ENCODE data around the gene AXIN2.
A peak's percentile ranks its signal among the peaks of the same experiment; 100 is the strongest.

The AXIN2 gene

DNA sequence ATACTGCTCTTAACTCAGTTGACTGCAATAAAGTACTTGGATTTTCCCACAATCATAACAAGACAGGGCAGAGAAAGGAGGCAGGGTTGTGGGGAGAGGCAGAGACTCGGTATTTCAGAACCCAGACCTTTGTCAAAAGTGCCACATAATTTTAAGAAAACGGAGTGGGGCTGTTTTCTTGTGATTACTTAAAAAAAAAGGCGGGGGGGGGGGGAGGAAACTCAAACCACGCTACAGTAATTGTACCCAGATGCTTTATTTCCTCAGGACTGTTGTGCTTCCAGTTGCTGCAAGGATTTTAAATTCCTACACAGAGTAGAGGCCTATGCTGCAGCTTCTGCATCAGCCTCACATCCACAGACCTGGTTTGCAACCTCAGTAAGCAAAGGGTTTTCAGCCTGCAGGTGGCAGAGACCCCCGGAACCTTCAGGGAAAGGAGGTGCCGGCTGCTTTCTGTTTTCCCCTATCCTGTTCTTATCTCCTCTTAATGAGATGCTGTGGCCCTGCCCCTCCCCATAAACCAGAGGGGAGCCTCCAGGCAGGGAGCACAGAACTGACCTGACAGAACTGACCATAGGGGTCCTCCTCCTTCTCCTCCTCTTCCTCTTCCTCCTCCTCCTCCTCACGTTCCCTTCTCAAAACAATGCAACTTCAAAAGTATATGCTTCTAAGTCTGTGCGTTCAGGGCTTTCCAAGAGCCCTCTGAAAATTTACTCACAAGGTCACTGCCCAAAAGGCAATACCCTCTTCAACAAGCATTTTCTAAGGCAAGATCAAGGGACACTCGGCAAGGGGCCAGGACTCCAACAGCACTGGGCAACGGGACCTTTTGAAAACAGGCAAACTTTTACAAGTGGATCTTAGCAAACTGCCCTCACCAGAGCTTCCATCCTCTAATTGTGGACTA lies 7.5 kb downstream of the AXIN2 start:
- peak; percentile 72 for DNase-seq (ENCODE audit: low read depth)

- peak; percentile 92 for DNase-seq (ENCODE audit: low read depth)
Observed at GRCh38 chr17:65553009-65553645, 8.3 kb downstream of the AXIN2 start.

GRCh38 chr17:65552214-65552613 lies 9.2 kb downstream of the AXIN2 start:
- DNase-seq (ENCODE audit: low read depth) = no peak

- DNase-seq (ENCODE audit: low read depth) = no peak
Observed at GRCh38 chr17:65551267-65552040, 10.0 kb downstream of the AXIN2 start.

- no peak for DNase-seq (ENCODE audit: low read depth)
Observed at GRCh38 chr17:65550758-65551157, 10.7 kb downstream of the AXIN2 start.

DNA sequence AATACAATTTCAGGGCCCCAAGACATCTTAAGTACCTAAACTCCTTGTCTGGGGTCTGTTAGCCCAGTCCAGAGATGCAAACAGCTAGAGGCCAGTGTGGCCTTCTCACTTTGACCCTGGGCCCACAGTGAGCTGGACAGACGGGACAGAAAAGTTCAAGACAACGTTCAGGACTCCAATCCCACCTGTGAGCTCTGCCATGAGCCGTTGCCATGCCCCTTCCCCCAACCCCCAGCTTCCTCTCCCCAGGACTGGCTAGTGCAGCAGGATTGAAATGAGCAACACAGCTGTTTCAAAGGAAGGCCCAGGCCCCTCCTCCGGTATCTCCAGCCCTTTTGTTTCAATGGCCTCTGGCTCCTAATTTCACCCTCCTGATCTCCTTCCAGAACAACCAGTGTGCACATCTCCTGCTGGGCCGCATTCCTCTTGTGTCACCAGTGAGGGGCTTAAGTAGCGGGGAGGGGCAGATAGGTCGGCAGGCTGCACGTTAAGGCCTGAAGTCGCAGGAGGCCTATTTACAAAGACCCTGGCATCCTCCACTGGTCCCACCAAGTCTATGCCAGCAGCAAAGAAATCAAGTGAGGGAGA lies 11.3 kb downstream of the AXIN2 start:
- DNase-seq (ENCODE audit: low read depth) = no peak

DNA sequence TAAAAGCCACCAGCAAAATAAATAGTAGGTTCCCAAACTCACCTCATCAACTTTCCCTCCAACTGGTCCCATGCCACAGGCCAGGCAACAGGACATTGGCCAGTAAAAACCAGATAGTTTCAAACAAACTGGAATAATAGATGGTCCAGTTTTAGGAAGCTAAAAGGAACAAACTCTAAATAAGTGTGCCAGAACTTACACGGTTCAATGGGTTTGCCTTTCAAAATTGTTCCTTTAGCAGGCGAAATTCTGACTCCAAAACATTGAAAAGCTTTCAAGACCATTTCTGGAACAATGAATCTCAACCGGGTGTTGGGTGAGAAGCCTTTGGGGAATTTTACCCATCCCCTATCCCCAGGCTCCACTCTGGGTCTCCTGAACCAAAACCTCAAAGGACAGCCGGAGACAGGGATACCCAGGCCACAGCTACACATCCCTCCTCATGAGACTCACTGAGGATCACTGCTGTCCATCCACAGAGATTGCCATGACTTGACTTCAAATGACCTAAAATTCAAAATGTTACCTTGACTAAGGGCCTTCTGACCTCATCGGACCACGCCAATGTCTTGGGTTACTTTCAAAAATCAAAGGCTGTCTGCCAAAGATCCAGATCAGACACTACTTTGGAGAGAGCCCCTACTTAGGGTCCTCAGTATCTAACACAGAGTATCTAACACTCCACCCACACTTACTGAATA lies 13.0 kb downstream of the AXIN2 start:
- DNase-seq (ENCODE audit: low read depth) = no peak

- DNase-seq (ENCODE audit: low read depth) = no peak
Observed at GRCh38 chr17:65547253-65547670, 14.2 kb downstream of the AXIN2 start.

DNA sequence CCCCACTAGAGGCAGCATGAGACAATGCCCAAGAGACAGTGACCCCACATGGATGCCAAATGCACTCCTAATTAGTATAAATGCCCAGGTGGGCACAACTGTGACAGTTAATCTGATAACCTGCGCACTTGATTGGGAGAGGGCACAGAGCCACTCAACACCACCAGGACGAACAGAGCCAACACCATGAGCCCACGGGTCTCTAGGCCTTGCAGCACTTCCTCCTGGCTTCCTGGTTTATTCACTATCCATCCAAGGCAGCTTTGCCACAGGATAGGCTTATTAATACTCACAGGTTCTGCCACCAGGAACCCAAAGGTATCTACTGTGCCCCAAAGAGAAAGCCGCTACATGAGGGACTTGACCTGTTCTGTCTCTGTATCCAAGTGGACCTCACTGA lies 14.9 kb downstream of the AXIN2 start:
- no peak for DNase-seq (ENCODE audit: low read depth)

DNA sequence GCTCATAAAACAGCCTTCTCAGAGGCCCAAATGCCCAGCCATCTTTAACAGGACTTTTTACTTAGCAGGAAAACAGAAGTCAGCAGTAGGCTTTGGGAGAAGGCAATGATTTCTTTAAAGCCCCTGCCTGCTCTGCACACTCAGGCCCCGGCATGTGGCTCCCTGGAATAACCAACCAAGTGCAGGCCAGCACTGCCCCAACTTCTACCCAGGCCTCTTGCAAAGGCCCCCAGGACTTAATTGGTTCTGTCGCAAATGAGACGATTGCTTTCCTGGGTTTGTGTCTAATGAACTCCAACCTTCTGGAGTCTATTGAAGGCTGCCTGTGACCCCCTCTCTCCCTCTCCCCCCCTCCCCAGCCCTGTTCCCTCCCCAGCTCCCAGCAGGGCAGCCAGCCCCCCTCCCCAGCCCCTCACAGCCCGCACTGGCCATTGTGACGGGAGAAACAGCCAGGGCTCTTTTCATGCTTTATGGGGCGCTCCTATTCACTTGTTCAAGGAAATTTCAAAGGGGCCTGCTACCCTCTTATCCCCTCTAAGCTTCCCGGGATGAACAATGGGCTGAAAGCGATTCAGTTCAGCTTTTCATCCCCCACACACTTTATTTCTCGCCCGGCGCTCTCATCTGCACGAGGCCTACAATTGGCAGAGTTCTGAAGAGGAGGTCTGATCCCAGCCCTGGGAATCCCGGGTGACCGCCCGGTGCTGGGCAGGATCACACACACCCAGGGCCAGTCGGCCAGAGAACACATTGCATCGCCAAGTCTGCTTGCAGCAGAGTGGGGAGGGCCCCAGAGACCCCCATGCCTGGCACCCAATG lies 15.5 kb downstream of the AXIN2 start:
- DNase-seq (ENCODE audit: low read depth) = no peak

- no peak for DNase-seq (ENCODE audit: low read depth)
Observed at GRCh38 chr17:65544672-65545071, 16.8 kb downstream of the AXIN2 start.

DNA sequence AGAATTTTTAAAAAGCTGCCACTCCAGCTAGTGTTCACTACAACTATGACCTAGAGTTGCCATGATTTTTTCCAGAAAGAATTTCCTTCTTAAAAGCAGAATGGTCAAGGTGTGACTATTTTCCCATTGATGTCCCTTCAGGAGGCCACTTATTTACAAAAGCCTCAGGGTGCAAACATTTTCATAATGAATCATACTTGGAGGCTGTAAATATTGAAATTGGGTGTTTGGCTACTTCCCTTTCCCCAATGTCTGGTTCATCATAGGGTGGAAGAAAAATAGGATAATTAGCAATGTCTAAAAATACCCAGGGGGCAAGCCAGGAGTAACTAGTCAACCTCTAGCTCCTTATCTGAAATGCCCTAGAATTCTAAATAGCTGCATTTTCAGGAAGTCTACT lies 18.8 kb downstream of the AXIN2 start:
- no peak for DNase-seq (ENCODE audit: low read depth)

DNA sequence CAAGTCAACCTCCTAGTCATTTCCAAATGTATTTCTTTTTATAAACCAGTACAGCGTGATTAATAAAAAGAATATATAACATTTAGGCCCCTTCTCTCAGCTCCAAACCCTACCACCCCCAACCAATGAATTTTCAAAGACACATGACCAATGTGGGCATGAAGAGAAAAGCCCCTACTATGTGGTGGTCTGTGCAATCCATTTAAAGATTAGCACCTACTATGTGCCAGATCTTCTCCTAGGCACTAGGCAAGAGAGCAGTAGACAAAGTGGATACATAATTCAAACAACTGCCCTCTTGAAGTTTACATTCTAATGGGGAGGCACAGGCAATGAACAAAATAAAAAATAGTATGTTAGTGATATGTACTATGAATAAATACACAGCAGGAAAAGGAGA lies 19.4 kb downstream of the AXIN2 start:
- no peak for DNase-seq (ENCODE audit: low read depth)

DNA sequence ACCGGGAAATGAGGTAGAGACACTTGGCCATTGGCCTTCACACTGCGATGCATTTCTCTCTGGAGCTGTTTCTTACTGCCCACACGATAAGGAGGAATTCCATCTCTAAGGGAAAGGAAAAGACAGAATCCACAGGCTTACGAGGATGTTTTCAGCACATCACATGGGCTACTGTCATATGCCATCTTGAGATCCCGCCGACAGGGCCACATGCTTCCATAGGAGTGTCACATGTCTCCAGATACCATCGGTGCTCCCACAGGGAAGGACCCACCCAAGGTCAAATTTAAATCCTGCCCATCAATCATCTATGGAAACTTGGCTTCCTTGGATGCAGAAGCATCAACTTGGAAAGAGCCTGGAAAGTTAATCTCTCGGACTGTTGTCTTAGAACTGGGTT lies 20.0 kb downstream of the AXIN2 start:
- DNase-seq (ENCODE audit: low read depth) = no peak

DNA sequence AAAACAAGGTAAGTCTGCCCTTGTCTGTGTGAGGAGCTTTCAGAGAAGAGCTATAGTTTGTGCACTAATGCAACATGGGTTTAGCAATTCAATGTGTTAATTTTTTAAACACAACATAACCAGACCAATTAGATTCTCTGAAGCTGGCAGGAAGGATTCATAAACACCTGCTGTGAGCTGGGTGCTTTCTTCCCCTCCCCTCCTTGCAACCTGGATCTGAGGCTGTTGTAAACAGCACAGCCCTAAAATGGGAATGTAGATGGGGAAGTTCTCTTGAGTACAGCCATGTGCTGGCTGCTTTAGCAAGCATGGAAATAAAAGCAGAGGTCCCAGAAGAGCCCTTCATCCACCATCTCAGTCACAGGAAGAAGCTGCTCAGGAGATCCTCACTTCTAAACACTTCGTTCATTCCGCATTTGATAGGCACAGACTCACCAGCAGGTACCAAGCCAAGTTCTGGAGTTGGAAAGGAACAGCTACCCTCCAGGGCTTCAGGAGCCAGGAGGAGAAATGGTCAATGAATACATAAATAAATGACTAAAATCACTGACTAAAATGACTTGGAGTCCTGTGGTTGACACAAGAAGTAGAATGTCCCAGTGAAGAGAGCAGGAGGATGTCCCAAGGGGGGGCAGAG lies 21.7 kb downstream of the AXIN2 start:
- no peak for DNase-seq (ENCODE audit: low read depth)

DNA sequence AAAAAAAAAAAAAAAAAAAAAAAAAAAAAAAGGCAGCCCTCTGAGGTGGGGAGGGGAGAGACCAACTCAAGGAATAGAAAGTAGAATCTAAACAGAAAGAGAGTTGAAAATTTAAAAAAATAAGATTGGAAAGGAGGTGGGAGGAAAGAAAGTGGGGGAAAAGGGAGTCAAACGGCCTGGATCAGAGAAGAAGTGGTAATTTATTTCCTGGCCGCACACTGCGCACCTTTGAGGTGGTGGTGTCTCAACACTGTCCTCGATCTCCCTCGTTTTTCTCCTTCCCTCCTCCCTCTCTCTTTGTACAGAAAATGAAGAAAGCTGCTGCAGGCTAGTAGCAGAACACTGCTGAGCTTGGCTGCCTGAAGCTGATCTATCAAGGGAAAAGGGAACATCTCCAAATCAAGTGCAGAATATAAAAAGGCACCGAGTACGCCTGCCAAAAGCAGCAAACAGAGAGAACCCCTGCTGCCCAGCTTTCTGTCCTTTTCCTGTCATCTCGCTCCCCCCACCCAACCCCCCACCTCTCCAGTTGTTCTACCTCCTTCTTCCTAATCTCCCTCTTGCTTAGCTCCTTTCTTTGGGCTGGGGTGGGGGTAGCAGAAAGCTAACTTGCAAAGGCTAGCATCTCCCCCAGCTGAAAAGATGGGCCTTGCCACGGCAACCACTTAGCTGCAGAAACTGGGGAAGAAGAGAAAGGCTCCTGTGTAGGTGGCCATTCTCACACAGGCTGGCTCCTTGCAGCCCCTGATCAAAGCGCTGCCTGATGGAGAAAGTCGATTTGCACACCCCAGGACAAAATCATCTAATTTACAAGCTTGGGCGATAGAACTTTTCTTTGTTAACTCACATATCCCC lies 22.5 kb downstream of the AXIN2 start:
- no peak for DNase-seq (ENCODE audit: low read depth)

- no peak for DNase-seq (ENCODE audit: low read depth)
Observed at GRCh38 chr17:65537845-65538674, 23.4 kb downstream of the AXIN2 start.

GRCh38 chr17:65537343-65537844 lies 24.1 kb downstream of the AXIN2 start:
- no peak for DNase-seq (ENCODE audit: low read depth)

All from EH (cell line).